ENCODE results near the gene CREBZF. TPM values are rescaled to one million over a fixed set of nuclear protein-coding genes. Genes with fewer than 3 reads are reported as not detected.
"Not testable (repeated sequence)": the region's sequence is repeated elsewhere in the genome, so short reads cannot be mapped to it uniquely, and the experiment has no call there.

The CREBZF gene
- total RNA-seq, 2 donors from 2014 or later, result 47.5 to 56.7 TPM

- Mint-ChIP-seq H3K4me1 (no peaks in the 10 kb centered on the region), H3K9me3 (no peaks in the 10 kb centered on the region), H3K4me3 (no peak overlapping the region), H3K27ac (no peak overlapping the region), H3K36me3 (ENCODE audit: low read depth) (no peaks in the 10 kb centered on the region), H3K27me3 (no peaks in the 10 kb centered on the region)
- peak; percentile 70 for ATAC-seq (replicated peaks)
Observed at GRCh38 chr11:85619499-85619898, 45.4 kb downstream of the CREBZF start.

GRCh38 chr11:85611643-85612042, 53.3 kb downstream of the CREBZF start:
- H3K27me3 Mint-ChIP-seq; ATAC-seq (replicated peaks); H3K9me3 Mint-ChIP-seq; H3K27ac Mint-ChIP-seq; H3K4me1 Mint-ChIP-seq; H3K36me3 Mint-ChIP-seq (ENCODE audit: low read depth); H3K4me3 Mint-ChIP-seq: not testable (repeated sequence)

Other genes with a start within 250 kb of the CREBZF start
- 1 to 10 TPM; 1.5 to 1.9 TPM for gene DLG2, start 37.8 kb downstream of the CREBZF start, total RNA-seq
- 10 to 100 TPM; 48.9 to 64.9 TPM for gene TMEM126B, start 36.5 kb downstream of the CREBZF start, total RNA-seq
- 10 to 100 TPM; 28.4 to 56.4 TPM for gene TMEM126A, start 17.2 kb downstream of the CREBZF start, total RNA-seq
- gene CCDC89, start 21.1 kb upstream of the CREBZF start, total RNA-seq, result not detected
- gene SYTL2, start 146.0 kb upstream of the CREBZF start, total RNA-seq, result 10 to 100 TPM; 10.5 to 12.1 TPM
- gene CCDC83, start 190.3 kb upstream of the CREBZF start, total RNA-seq, result not detected